HepG2 (cell line): Measurements from ENCODE around the gene TRIM9. TPM values are rescaled to one million over a fixed set of nuclear protein-coding genes. Genes with fewer than 3 reads are reported as not detected.

Experiments
- ATAC-seq: fragments of 200-7000 bp; cut with Tn5 transposase; 3 replicates; pipeline ENCODE4 v1.9.1; 2020; ENCODE audit warnings: mild to moderate bottlenecking, moderate library complexity
- BruUV-seq: library from RNA; stranded (reverse); fragments of 400-500 nt; replicated peaks from 2 replicates; lab custom pipeline; 2021; lab: Mats Ljungman, UMichigan
- CTCF ChIA-PET: fragments of 300-600 bp; formaldehyde crosslinking; extraction: SDS; loops from one replicate; lab custom pipeline; 2021; ENCODE audit warnings: low total read pairs, inconsistent platforms, low intra/inter-chr PET ratio; lab: Yijun Ruan, JAX
- POLR2A ChIA-PET: fragments of 350-600 bp; sonication (Branson Sonifier 250); formaldehyde crosslinking; loops from one replicate; lab custom pipeline; 2020; ENCODE audit warnings: antibody characterized with exemption, inconsistent platforms; lab: Yijun Ruan, JAX
- DNase-seq: peaks from one replicate; pipeline ENCODE4 v3.0.0-alpha.2; 2015; ENCODE audit warnings: low spot score
- FAIRE-seq: peaks from 3 replicates; lab custom pipeline; 2011; peaks lifted over from hg19 to GRCh38; lab: Jason Lieb, UNC
- H2AFZ ChIP-seq: one replicate; pipeline ENCODE4 v1.6.1; 2011; ENCODE audit warnings: low read length, inconsistent platforms
- H3K27ac ChIP-seq: fragments of 300-600 bp; 3 replicates; pipeline ENCODE4 v1.8.0; 2011; ENCODE audit warnings: mixed run types, mild to moderate bottlenecking, mixed read lengths, low read length, inconsistent platforms; ENCODE audit not compliant: insufficient read depth; ENCODE audit errors: extremely low read length
- H3K27me3 ChIP-seq, 2 experiments: fragments of 200-600 bp in 1 of 2; 2 replicates in 1 of 2; 3 replicates in 1 of 2; pipeline versions ENCODE4 v1.6.0 to v1.8.0; 2011; ENCODE audit warnings: low read length in 2 of 2, mild to moderate bottlenecking in 2 of 2, moderate library complexity in 2 of 2, inconsistent platforms in 1 of 2; ENCODE audit not compliant: insufficient read depth in 2 of 2, control insufficient read depth in 1 of 2
- H3K36me3 ChIP-seq, 2 experiments: fragments of 200-600 bp in 1 of 2; replicated peaks in 1 of 2; 2 replicates in 1 of 2; 3 replicates in 1 of 2; pipeline versions ENCODE4 v1.5.1 to v1.8.0; 2011; ENCODE audit warnings: low read length in 2 of 2, inconsistent platforms in 1 of 2; ENCODE audit not compliant: insufficient read depth in 2 of 2, control insufficient read depth in 1 of 2
- H3K4me1 ChIP-seq: 2 replicates; pipeline ENCODE4 v1.5.1; 2012; ENCODE audit warnings: low read length, inconsistent platforms; ENCODE audit not compliant: insufficient read depth
- H3K4me2 ChIP-seq: 2 replicates; pipeline ENCODE4 v1.6.0; 2011; ENCODE audit warnings: low read depth, low read length, inconsistent platforms
- H3K4me3 ChIP-seq, 3 experiments: fragments of 200-600 bp in 1 of 3; sonication (generic), shearing (Covaris generic) in 1 of 3; replicated peaks in 1 of 3; 2 replicates each; pipeline ENCODE4 v1.5.1; 2011 to 2016; ENCODE audit warnings: low read length in 3 of 3, inconsistent platforms in 2 of 3, low read depth in 2 of 3, mild to moderate bottlenecking in 2 of 3, control low read depth in 1 of 3, mixed read lengths in 1 of 3; ENCODE audit not compliant: insufficient read depth in 1 of 3
- H3K79me2 ChIP-seq: one replicate; pipeline ENCODE4 v1.6.1; 2011; ENCODE audit warnings: low read length, inconsistent platforms; ENCODE audit not compliant: insufficient read depth
- H3K9ac ChIP-seq: 2 replicates; pipeline ENCODE4 v1.6.0; 2011; ENCODE audit warnings: mild to moderate bottlenecking, low read depth, low read length, inconsistent platforms; ENCODE audit not compliant: insufficient read depth
- H3K9me3 ChIP-seq: 2 replicates; pipeline ENCODE4 v1.5.1; 2012; ENCODE audit warnings: mild to moderate bottlenecking, low read length
- H4K20me1 ChIP-seq: 2 replicates; pipeline ENCODE4 v1.6.0; 2011; ENCODE audit warnings: inconsistent platforms, mild to moderate bottlenecking, low read length, moderate library complexity; ENCODE audit not compliant: insufficient read depth
- ARID5B ChIP-seq: IDR thresholded peaks from 2 replicates; pipeline ENCODE4 v1.4.0; 2020; ENCODE audit warnings: mild to moderate bottlenecking, missing genetic modification reagents
- CEBPG ChIP-seq: IDR thresholded peaks from 2 replicates; pipeline ENCODE4 v1.6.1; 2016
- CREM ChIP-seq, 2 experiments: sonication (generic) in 1 of 2; formaldehyde crosslinking in 1 of 2; IDR thresholded peaks; 2 replicates each; pipeline versions ENCODE4 v1.4.0 to v1.6.1; 2016 to 2020; ENCODE audit warnings: antibody characterized with exemption in 1 of 2, mild to moderate bottlenecking in 1 of 2, missing genetic modification reagents in 1 of 2
- FOSL1 ChIP-seq: sonication (generic); formaldehyde crosslinking; IDR thresholded peaks from 2 replicates; pipeline ENCODE4 v1.9.0; 2021; ENCODE audit warnings: missing genetic modification reagents, borderline replicate concordance
- HNF4A ChIP-seq: sonication (generic); formaldehyde crosslinking; IDR thresholded peaks from 2 replicates; pipeline ENCODE4 v1.4.0; 2020; ENCODE audit warnings: missing genetic modification reagents
- IKZF5 ChIP-seq: IDR thresholded peaks from 2 replicates; pipeline ENCODE4 v1.6.1; 2018; ENCODE audit warnings: missing genetic modification reagents, mild to moderate bottlenecking, missing compliant biosample characterization
- NFYB ChIP-seq: sonication (generic); formaldehyde crosslinking; IDR thresholded peaks from 2 replicates; pipeline ENCODE4 v1.4.0; 2020; ENCODE audit warnings: missing genetic modification reagents
- PATZ1 ChIP-seq: sonication (generic); formaldehyde crosslinking; IDR thresholded peaks from 2 replicates; pipeline ENCODE4 v1.4.0; 2020; ENCODE audit warnings: missing genetic modification reagents
- POLR2G ChIP-seq: fragments of 200-400 bp; formaldehyde crosslinking; IDR thresholded peaks from 2 replicates; pipeline ENCODE4 v1.6.1; 2018; ENCODE audit warnings: mild to moderate bottlenecking, low read depth, low read length, moderate library complexity
- SOX6 ChIP-seq, 2 experiments: fragments of 450-650 bp in 1 of 2; sonication (generic) in 1 of 2; formaldehyde crosslinking in 1 of 2; IDR thresholded peaks; 2 replicates each; pipeline versions ENCODE4 v1.4.0 to v1.6.1; 2017 to 2020; ENCODE audit warnings: antibody characterized with exemption in 1 of 2, mild to moderate bottlenecking in 1 of 2, missing genetic modification reagents in 1 of 2
- ZNF674 ChIP-seq: sonication (generic); formaldehyde crosslinking; IDR thresholded peaks from 2 replicates; pipeline ENCODE4 v1.5.0; 2020; ENCODE audit warnings: low read depth, mild to moderate bottlenecking, missing genetic modification reagents
- whole genome bisulfite sequencing: methylation state at CpG from one replicate; pipeline ENCODE4 v1.1.6; 2017; ENCODE audit warnings: low lambda C conversion rate; 5-methylcytosine and 5-hydroxymethylcytosine counted together
- in situ Hi-C: cut with HindIII; loops from 2 replicates; pipeline ENCODE4 v1.10.0; 2017; ENCODE audit warnings: low pct_unique_long_range_greater_than_20kb; ENCODE audit not compliant: extremely low pct_ligation_motif_present
- intact Hi-C: fragments of 100-400 bp; cut with micrococcal nuclease; formaldehyde crosslinking; loops from one replicate; pipeline ENCODE4 v1.10.0; 2022; ENCODE audit not compliant: unreplicated experiment
- polyA plus RNA-seq, 8 experiments: library from polyadenylated mRNA; depleted of rRNA in 3 of 8; stranded (reverse) in 7 of 8; unstranded in 1 of 8; fragments of >200 nt; fragmentation: Illumina TruSeq in 4 of 8; extraction: Trizol in 4 of 8; gene quantifications; 2 replicates each; pipeline versions ENCODE4 v1.2.1 to v1.2.3, GENCODE V29; 2011 to 2016; ENCODE audit warnings: low read depth in 4 of 8, missing spikeins in 1 of 8, mixed read lengths in 1 of 8; ENCODE audit not compliant: insufficient read depth in 1 of 8
- total RNA-seq, 5 experiments: library from RNA; depleted of rRNA; stranded (reverse); fragments of >200 nt; fragmentation: Illumina TruSeq; extraction: Trizol; gene quantifications; 2 replicates each; pipeline ENCODE4 v1.2.3, GENCODE V29; 2016; ENCODE audit warnings: low read depth in 1 of 5
- TF ChIP-seq, protein P1 (sequence below): sonication (generic); formaldehyde crosslinking; IDR thresholded peaks from 2 replicates; pipeline ENCODE4 v1.4.0; 2020; ENCODE audit warnings: missing genetic modification reagents, borderline replicate concordance

The TRIM9 gene
- total and polyA plus RNA-seq, 2 of the 13 experiments (the other 11 are each of a cell fraction or from before 2014, with no cell fraction given): 0.04 to 0.07 TPM

DNA sequence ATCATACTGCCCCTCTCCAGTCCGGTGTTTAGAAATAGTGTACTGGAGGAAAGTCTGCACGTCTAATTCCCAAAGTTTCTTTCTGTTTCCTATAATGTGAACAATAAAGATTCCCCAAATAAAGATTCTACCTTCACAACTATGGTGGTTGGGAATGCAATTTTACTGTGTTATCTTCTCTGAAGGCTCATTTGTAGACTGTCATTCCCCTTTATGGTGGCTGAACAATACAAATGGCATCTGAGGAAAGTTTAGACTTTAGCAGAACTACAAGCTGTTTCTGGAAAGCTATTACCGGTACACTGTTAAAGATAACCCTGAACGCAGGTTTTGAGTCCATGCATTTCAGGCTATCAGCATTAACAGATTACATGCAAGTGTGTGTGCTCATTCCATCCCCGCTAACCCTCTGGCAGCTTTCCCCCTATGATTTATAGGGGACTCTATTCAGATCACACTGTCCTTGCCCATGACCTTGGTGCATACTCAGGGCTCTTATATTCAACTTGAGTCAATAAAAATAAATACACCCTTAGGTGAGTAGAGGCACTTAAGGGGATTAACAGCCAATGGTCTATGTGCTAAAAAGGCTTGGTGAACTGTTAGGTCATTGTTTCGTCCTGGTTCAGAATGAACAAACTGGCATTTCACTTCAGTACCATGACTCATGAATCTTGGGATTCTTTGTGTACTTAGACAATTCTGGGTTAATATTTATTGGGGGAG, 89.9 kb downstream of the TRIM9 start:
- H3K4me2 ChIP-seq: peak overlapping the region; percentile 63
- in situ Hi-C loops: no loop called here
- H3K27me3 ChIP-seq: peaks cover 0 to 3% of the 10 kb centered on the region in 2 experiments; a peak in 2 of 5 replicates
- peak; percentile 66 for DNase-seq
- peaks cover 29% of the 10 kb centered on the region for H3K4me1 ChIP-seq
- ATAC-seq: peak; percentile 74
- H3K36me3 ChIP-seq: no peaks in the 10 kb centered on the region
- no peaks in the 10 kb centered on the region for H3K79me2 ChIP-seq
- WGBS: 7% methylated on average over 6 of the region's 6 CpGs
- H3K27ac ChIP-seq: no peak overlapping the region
- intact Hi-C loops: no loop called here
- peak; percentile 49 for FAIRE-seq
- BruUV-seq: no TSS peak
- H3K9ac ChIP-seq: no peak overlapping the region
- H4K20me1 ChIP-seq: no peaks in the 10 kb centered on the region
- peak overlapping the region; percentile 6 to 45 (median 34); a peak in 3 of 6 replicates for H3K4me3 ChIP-seq
- H3K9me3 ChIP-seq: no peaks in the 10 kb centered on the region
- ChIA-PET CTCF (no interaction called here), POLR2A (no interaction called here)
- no peak overlapping the region for H2AFZ ChIP-seq
- TF ChIP-seq IKZF5 (CRISPR knock-in tag) (no peak), POLR2G (no peak), ZNF674 (CRISPR knock-in tag) (no peak), ARID5B (CRISPR knock-in tag) (peak; percentile 72), PATZ1 (CRISPR knock-in tag) (peak; percentile 22; the same call in 1 of the 2 replicates), NFYB (no peak), FOSL1 (CRISPR knock-in tag) (peak; percentile 17; the same call in 1 of the 2 replicates), HNF4A (CRISPR knock-in tag) (no peak), SOX6 (IDR thresholded peaks at IDR 0.05) (no peak), SOX6 (CRISPR knock-in tag; IDR thresholded peaks at IDR 0.05) (peak; percentile 57; the same call in 1 of the 2 replicates), CREM (IDR thresholded peaks at IDR 0.05) (0 out of 2 replicates have a peak, but pooled peaks have one; percentile 12), CREM (CRISPR knock-in tag; IDR thresholded peaks at IDR 0.05) (no peak), CEBPG (CRISPR knock-in tag) (peak; percentile 95)
- TF ChIP-seq, protein P1, sequence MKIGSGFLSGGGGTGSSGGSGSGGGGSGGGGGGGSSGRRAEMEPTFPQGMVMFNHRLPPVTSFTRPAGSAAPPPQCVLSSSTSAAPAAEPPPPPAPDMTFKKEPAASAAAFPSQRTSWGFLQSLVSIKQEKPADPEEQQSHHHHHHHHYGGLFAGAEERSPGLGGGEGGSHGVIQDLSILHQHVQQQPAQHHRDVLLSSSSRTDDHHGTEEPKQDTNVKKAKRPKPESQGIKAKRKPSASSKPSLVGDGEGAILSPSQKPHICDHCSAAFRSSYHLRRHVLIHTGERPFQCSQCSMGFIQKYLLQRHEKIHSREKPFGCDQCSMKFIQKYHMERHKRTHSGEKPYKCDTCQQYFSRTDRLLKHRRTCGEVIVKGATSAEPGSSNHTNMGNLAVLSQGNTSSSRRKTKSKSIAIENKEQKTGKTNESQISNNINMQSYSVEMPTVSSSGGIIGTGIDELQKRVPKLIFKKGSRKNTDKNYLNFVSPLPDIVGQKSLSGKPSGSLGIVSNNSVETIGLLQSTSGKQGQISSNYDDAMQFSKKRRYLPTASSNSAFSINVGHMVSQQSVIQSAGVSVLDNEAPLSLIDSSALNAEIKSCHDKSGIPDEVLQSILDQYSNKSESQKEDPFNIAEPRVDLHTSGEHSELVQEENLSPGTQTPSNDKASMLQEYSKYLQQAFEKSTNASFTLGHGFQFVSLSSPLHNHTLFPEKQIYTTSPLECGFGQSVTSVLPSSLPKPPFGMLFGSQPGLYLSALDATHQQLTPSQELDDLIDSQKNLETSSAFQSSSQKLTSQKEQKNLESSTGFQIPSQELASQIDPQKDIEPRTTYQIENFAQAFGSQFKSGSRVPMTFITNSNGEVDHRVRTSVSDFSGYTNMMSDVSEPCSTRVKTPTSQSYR (CRISPR knock-in tag): peak; percentile 45; the same call in 1 of the 2 replicates
